ENCODE results near the gene KRTAP9-4. TPM values are rescaled to one million over a fixed set of nuclear protein-coding genes. Genes with fewer than 3 reads are reported as not detected.
"Not testable (repeated sequence)": the region's sequence is repeated elsewhere in the genome, so short reads cannot be mapped to it uniquely, and the experiment has no call there.

KRTAP9-4 gene
- total RNA-seq, 1 experiment from 2014 or later = not detected

- H2BK5ac ChIP-seq (ENCODE audit: insufficient read length, low read length) = no peak overlapping the region
- WGBS (ENCODE audit: extremely low coverage, insufficient read length, low lambda C conversion rate) = no CpG with 5 or more reads among the region's 6 CpGs
- no peaks in the 10 kb centered on the region for H3K36me3 Mint-ChIP-seq (ENCODE audit: insufficient read depth in 1 of 3, low read depth in 3 of 3)
- no peak overlapping the region for H2BK12ac ChIP-seq (ENCODE audit: insufficient read length, low read depth, low read length)
- no peak overlapping the region for H3K4me2 ChIP-seq (ENCODE audit: insufficient read depth, insufficient read length, low read length)
- H4K91ac ChIP-seq (ENCODE audit: insufficient read length, low read depth, low read length) = no peak overlapping the region
- H3K56ac ChIP-seq (ENCODE audit: insufficient read length, low read depth, low read length) = no peak overlapping the region
- no peak overlapping the region for H3T11ph ChIP-seq (ENCODE audit: low read length)
- no peaks in the 10 kb centered on the region for H3K79me2 ChIP-seq (ENCODE audit: insufficient read depth, low read length)
- peaks cover 3 to 7% of the 10 kb centered on the region in 2 experiments; a peak in 2 of 4 replicates for H3K4me1 Mint-ChIP-seq
- H3K4me1 ChIP-seq (ENCODE audit: insufficient read depth, low read length) = no peaks in the 10 kb centered on the region
- H3K23ac ChIP-seq (ENCODE audit: insufficient read length, low read depth, low read length) = no peak overlapping the region
- H2BK20ac ChIP-seq (ENCODE audit: low read depth, low read length, poor library complexity, severe bottlenecking) = no peak overlapping the region
- H4K20me1 ChIP-seq (ENCODE audit: control insufficient read depth, insufficient read depth, insufficient read length) = no peaks in the 10 kb centered on the region
- no peak overlapping the region for H3K4me3 Mint-ChIP-seq
- H3K27ac ChIP-seq (ENCODE audit: insufficient read length, low read depth, low read length) = no peak overlapping the region
- H3K27ac Mint-ChIP-seq = no peak overlapping the region
- H3K9me3 ChIP-seq (ENCODE audit: control insufficient read depth, low read depth, low read length) = no peaks in the 10 kb centered on the region
- no peaks in the 10 kb centered on the region for H3K23me2 ChIP-seq (ENCODE audit: insufficient read length, low read depth, low read length, poor library complexity, severe bottlenecking)
- H3K27me3 Mint-ChIP-seq (ENCODE audit: low read depth) = peaks cover 5% of the 10 kb centered on the region
- H3K4ac ChIP-seq (ENCODE audit: low read depth, low read length) = no peak overlapping the region
- H4K5ac ChIP-seq (ENCODE audit: insufficient read length, low read depth, low read length) = no peak overlapping the region
- no peak overlapping the region for H2BK15ac ChIP-seq (ENCODE audit: low read depth, low read length)
- TF ChIP-seq CTCF (conservative IDR thresholded peaks at IDR 0.05) = no peak
- no peak overlapping the region for H4K8ac ChIP-seq (replicated peaks; ENCODE audit: insufficient read length, low read depth, low read length)
- no peak overlapping the region for H2AFZ ChIP-seq (ENCODE audit: low read length)
- no peaks in the 10 kb centered on the region; a peak in 1 of 5 replicates for H3K9me3 Mint-ChIP-seq
- no peak for DNase-seq
- H2AK5ac ChIP-seq (ENCODE audit: insufficient read length, low read length) = no peak overlapping the region
- no peak overlapping the region for H2BK120ac ChIP-seq (ENCODE audit: low read depth, low read length, poor library complexity, severe bottlenecking)
- no peak overlapping the region for H3K9ac ChIP-seq (ENCODE audit: extremely low read depth, insufficient read length, low read length)
- no peak overlapping the region for H3K14ac ChIP-seq (ENCODE audit: insufficient read depth, low read length)
- H3K79me1 ChIP-seq (ENCODE audit: insufficient read depth, low read depth, low read length, poor library complexity, severe bottlenecking) = no peaks in the 10 kb centered on the region
- no peak overlapping the region for H3K18ac ChIP-seq (ENCODE audit: insufficient read length, low read depth, low read length)
- H3K27me3 ChIP-seq (ENCODE audit: insufficient read depth, low read length) = no peaks in the 10 kb centered on the region
Observed at GRCh38 chr17:41231731-41232130, 17.8 kb upstream of the KRTAP9-4 start.

- H3K9ac ChIP-seq (ENCODE audit: extremely low read depth, insufficient read length, low read length); H3K79me1 ChIP-seq (ENCODE audit: insufficient read depth, low read depth, low read length, poor library complexity, severe bottlenecking); H2BK12ac ChIP-seq (ENCODE audit: insufficient read length, low read depth, low read length); H3K9me3 Mint-ChIP-seq; H3T11ph ChIP-seq (ENCODE audit: low read length); H3K9me3 ChIP-seq (ENCODE audit: control insufficient read depth, low read depth, low read length); H3K27me3 ChIP-seq (ENCODE audit: insufficient read depth, low read length); H2BK15ac ChIP-seq (ENCODE audit: low read depth, low read length); H4K5ac ChIP-seq (ENCODE audit: insufficient read length, low read depth, low read length); H4K8ac ChIP-seq (replicated peaks; ENCODE audit: insufficient read length, low read depth, low read length); DNase-seq; H3K4me2 ChIP-seq (ENCODE audit: insufficient read depth, insufficient read length, low read length); H3K23me2 ChIP-seq (ENCODE audit: insufficient read length, low read depth, low read length, poor library complexity, severe bottlenecking); H4K91ac ChIP-seq (ENCODE audit: insufficient read length, low read depth, low read length); H2AFZ ChIP-seq (ENCODE audit: low read length); H2BK20ac ChIP-seq (ENCODE audit: low read depth, low read length, poor library complexity, severe bottlenecking); H3K27ac Mint-ChIP-seq; H3K56ac ChIP-seq (ENCODE audit: insufficient read length, low read depth, low read length); H3K23ac ChIP-seq (ENCODE audit: insufficient read length, low read depth, low read length); H3K18ac ChIP-seq (ENCODE audit: insufficient read length, low read depth, low read length); H3K36me3 Mint-ChIP-seq (ENCODE audit: insufficient read depth in 1 of 3, low read depth in 3 of 3); H3K4me1 Mint-ChIP-seq; H3K4me3 Mint-ChIP-seq; H3K14ac ChIP-seq (ENCODE audit: insufficient read depth, low read length); H3K27me3 Mint-ChIP-seq (ENCODE audit: low read depth); H3K4me1 ChIP-seq (ENCODE audit: insufficient read depth, low read length); H3K4ac ChIP-seq (ENCODE audit: low read depth, low read length); H2AK5ac ChIP-seq (ENCODE audit: insufficient read length, low read length); H2BK5ac ChIP-seq (ENCODE audit: insufficient read length, low read length); H3K79me2 ChIP-seq (ENCODE audit: insufficient read depth, low read length); H3K27ac ChIP-seq (ENCODE audit: insufficient read length, low read depth, low read length); H4K20me1 ChIP-seq (ENCODE audit: control insufficient read depth, insufficient read depth, insufficient read length); H2BK120ac ChIP-seq (ENCODE audit: low read depth, low read length, poor library complexity, severe bottlenecking): not testable (repeated sequence)
- no CpG with 5 or more reads among the region's 1 CpG for WGBS (ENCODE audit: extremely low coverage, insufficient read length, low lambda C conversion rate)
Observed at GRCh38 chr17:41232399-41233105, 16.9 kb upstream of the KRTAP9-4 start, which contains the start of gene KRTAP9-3. TSS of gene KRTAP9-3 (plus strand) at chr17:41232449. CDS start at chr17:41232502, 53 bp downstream.

All from H9 (cell line).